Bronchial epithelial cell (primary cell): ENCODE measurements around the gene TRMT1. TPM values are rescaled to one million over a fixed set of nuclear protein-coding genes. Genes with fewer than 3 reads are reported as not detected.
A peak's percentile ranks its signal among the peaks of the same experiment; 100 is the strongest.

ENCODE experiments used
- DNase-seq: peaks from one replicate; pipeline ENCODE4 v3.0.0-alpha.2; 2010; ENCODE audit warnings: low read depth
- FAIRE-seq: peaks from 2 replicates; lab custom pipeline; 2011; peaks lifted over from hg19 to GRCh38; lab: Jason Lieb, UNC
- H3K27me3 ChIP-seq: 2 replicates; pipeline ENCODE4 v1.5.1; 2011; ENCODE audit warnings: low read length; ENCODE audit not compliant: control insufficient read depth, insufficient read depth
- H3K36me3 ChIP-seq: 2 replicates; pipeline ENCODE4 v1.5.1; 2011; ENCODE audit warnings: low read length; ENCODE audit not compliant: control insufficient read depth, insufficient read depth
- H3K4me3 ChIP-seq: 2 replicates; pipeline ENCODE4 v1.5.1; 2011; ENCODE audit warnings: mild to moderate bottlenecking, low read depth, low read length, control low read depth
- total RNA-seq: library from RNA; depleted of rRNA; stranded (reverse); fragments of >200 nt; gene quantifications from 2 replicates; pipeline ENCODE4 v1.2.1, GENCODE V29; 2014
- TF ChIP-seq, protein P1 (sequence below): IDR thresholded peaks from 2 replicates; pipeline ENCODE4 v1.5.1; 2011; ENCODE audit warnings: mild to moderate bottlenecking, moderate library complexity, low read length, control low read depth, inconsistent platforms; ENCODE audit not compliant: insufficient read depth, severe bottlenecking

TRMT1 gene
- total RNA-seq, 1 donor from 2014 or later, result 40.5 TPM

DNA sequence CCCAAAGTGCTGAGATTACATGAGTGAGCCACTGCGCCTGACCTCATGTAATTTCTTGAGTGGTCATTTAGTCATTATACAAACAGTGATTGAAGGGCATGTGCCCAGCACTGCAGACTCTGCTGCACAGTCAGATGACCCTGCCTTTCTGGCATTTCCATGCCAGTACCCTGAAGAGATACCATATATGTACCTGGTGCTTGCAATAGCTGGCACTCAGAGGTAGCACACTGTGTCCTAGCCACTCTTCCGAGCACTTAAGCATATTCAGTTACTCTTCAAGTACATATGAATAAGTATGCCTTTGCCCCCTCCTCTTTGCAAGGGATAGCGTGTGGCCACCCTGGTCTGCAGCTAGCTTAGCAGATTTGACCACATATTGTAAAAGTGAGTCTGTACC, 18.1 kb upstream of the TRMT1 start:
- no peak overlapping the region for H3K4me3 ChIP-seq
- TF ChIP-seq, protein P1, sequence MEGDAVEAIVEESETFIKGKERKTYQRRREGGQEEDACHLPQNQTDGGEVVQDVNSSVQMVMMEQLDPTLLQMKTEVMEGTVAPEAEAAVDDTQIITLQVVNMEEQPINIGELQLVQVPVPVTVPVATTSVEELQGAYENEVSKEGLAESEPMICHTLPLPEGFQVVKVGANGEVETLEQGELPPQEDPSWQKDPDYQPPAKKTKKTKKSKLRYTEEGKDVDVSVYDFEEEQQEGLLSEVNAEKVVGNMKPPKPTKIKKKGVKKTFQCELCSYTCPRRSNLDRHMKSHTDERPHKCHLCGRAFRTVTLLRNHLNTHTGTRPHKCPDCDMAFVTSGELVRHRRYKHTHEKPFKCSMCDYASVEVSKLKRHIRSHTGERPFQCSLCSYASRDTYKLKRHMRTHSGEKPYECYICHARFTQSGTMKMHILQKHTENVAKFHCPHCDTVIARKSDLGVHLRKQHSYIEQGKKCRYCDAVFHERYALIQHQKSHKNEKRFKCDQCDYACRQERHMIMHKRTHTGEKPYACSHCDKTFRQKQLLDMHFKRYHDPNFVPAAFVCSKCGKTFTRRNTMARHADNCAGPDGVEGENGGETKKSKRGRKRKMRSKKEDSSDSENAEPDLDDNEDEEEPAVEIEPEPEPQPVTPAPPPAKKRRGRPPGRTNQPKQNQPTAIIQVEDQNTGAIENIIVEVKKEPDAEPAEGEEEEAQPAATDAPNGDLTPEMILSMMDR, result no peak
- FAIRE-seq (no peak), DNase-seq (no peak)
- H3K27me3 ChIP-seq, result no peaks in the 10 kb centered on the region
- peaks cover 28% of the 10 kb centered on the region for H3K36me3 ChIP-seq

DNA sequence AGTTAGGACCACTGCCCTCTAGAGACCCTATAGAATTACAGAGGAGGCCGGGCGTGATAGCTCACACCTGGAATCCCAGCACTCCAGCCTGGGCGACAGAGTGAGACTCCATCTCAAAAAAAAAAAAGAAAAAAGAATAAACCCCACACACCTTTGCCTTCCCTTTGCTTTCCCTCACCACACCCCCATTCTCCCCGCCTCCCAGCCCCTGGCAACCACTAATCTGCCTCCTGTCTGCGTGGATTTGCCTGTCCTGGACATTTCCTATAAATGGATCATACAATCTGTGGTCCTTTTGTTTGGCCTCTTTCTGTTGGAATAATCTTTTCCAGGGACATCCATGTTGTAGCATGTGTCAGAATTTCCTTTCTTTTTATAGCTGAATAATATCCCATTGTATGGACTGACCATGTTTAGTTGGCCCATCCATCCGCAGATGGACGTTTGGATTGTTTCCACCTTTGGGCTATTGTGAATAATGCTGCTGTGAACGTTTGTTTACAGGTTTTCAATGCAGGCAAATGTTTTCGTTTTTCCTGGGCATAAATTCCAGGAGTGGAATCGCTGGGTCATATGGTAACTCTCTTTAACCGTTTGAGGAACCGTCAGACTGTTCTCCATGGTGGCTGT, 16.8 kb upstream of the TRMT1 start:
- DNase-seq, result no peak
- H3K27me3 ChIP-seq, result no peaks in the 10 kb centered on the region
- TF ChIP-seq, protein P1, result no peak
- FAIRE-seq, result no peak
- H3K36me3 ChIP-seq, result peaks cover 26% of the 10 kb centered on the region
- H3K4me3 ChIP-seq, result no peak overlapping the region

DNA sequence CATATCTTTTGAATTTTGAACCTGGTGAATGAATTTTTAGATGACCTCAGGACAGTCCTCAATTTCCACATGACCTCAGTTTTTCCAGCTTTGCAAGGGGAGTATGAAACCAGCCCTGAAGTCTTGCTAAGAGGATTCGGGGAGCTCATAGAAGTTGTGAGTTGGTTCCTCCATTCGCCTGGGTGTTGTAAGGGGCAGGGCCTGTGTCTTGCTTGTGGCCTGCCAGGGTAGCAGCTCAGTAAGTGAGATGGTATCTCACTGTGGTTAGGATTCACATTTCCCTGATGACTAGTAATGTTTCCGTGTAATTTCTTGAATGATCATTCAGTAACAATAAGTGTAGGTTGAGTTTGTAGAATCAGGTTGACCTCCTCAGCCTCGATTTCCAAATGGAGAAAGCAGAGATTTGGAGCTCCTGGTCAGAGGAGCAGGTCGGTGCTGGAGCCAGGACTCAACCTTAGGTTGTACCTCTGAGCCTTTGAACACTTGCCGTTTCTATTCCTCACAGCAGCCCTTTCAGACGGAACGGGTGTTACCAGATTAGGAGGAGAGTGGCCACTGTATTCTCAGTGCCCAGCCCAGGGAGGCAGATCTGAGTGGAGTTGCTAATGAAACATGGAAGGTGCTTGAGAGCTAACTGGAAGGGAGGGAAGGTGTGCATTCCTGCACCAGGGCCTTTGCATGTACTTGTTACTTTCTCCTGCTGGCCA, 16.1 kb upstream of the TRMT1 start:
- Histone ChIP-seq H3K36me3 (peaks cover 21% of the 10 kb centered on the region), H3K27me3 (no peaks in the 10 kb centered on the region), H3K4me3 (no peak overlapping the region)
- FAIRE-seq (no peak), DNase-seq (no peak)
- TF ChIP-seq, protein P1, result no peak

DNA sequence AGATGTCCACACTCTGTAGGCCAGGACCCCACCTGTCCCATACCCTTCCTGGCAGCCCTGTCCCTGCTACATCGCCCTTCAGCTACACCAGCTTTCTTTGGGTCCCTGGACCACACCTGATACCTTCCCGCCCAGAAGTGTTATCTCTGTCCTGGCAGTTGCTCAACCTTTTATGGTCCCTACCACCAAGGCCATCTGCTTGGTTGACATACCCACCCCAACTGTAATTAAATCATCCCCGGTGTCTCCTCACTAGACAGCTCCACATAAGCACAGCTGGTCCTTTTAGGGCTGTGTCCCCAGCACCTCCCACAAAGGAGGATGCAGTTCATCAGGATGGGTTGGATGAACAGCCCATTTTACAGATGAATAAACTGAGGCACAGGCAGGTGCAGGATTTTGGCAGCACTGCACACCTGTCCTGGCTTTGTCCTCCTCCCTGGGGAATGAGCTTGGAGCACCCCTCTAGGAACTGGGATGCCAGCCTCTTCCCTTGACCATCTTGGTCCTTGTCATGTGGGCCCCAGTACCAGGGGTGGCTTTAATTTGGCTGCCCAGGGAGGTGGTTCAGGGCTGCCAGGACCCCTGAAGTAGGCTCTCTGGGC, 14.4 kb upstream of the TRMT1 start:
- DNase-seq (no peak), FAIRE-seq (peak; percentile 97)
- H3K36me3 ChIP-seq, result peaks cover 14% of the 10 kb centered on the region
- H3K27me3 ChIP-seq, result no peaks in the 10 kb centered on the region
- TF ChIP-seq, protein P1, result no peak
- no peak overlapping the region for H3K4me3 ChIP-seq

DNA sequence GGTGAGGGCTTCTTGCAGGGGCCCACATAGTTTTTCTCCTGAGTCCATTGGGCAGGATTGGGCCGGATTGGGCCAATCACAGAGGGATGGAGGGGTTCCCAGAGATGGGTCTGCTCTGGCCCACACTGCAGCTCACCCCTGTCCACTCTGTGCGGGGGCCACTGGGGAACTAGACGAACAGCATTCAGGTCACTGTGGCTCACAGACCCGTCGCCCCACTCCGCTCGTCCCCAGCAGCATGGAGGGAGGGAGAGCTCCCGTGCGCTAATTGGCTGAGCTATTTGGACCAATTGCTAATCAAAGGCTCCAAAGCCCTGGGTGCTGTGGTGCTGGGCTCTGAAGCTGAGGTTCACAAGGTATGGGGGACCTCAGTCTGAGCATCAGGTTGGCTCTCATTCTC, 12.8 kb upstream of the TRMT1 start:
- peaks cover 4% of the 10 kb centered on the region for H3K36me3 ChIP-seq
- FAIRE-seq (no peak), DNase-seq (no peak)

More for the DNA sequence above, 12.8 kb upstream of the TRMT1 start:
- TF ChIP-seq, protein P1, result no peak
- no peak overlapping the region for H3K4me3 ChIP-seq
- no peaks in the 10 kb centered on the region for H3K27me3 ChIP-seq
